COR-L47 (cell line): ENCODE measurements around the gene RPP21.

ENCODE experiments used
- DNase-seq: peaks from one replicate; lab custom pipeline; 2025; lab: John Stamatoyannopoulos, UW

RPP21 gene

GRCh38 chr6:30344868-30345671 is at the start of gene RPP21:
Gene RPP21, plus strand, starts transcription at chr6:30345156. Its CDS starts 16 bp downstream, at chr6:30345172.
- DNase-seq: peak; percentile 68

GRCh38 chr6:30295837-30296236 is 49.1 kb upstream of the RPP21 start:
- no peak for DNase-seq

GRCh38 chr6:30304002-30304401 is 41.0 kb upstream of the RPP21 start:
- DNase-seq: no peak

GRCh38 chr6:30311101-30311500 is 33.9 kb upstream of the RPP21 start:
- no peak for DNase-seq

- DNase-seq: no peak
Observed at GRCh38 chr6:30311671-30312070, 33.3 kb upstream of the RPP21 start.

GRCh38 chr6:30312266-30312665 is 32.7 kb upstream of the RPP21 start:
- no peak for DNase-seq

- no peak for DNase-seq
Observed at GRCh38 chr6:30312676-30313321, 32.2 kb upstream of the RPP21 start.

GRCh38 chr6:30315156-30315555 is 29.8 kb upstream of the RPP21 start:
- no peak for DNase-seq

- no peak for DNase-seq
Observed at GRCh38 chr6:30317913-30318589, 26.9 kb upstream of the RPP21 start.

- no peak for DNase-seq
Observed at GRCh38 chr6:30319146-30319835, 25.7 kb upstream of the RPP21 start.

- DNase-seq: no peak
Observed at GRCh38 chr6:30321692-30322388, 23.1 kb upstream of the RPP21 start.

- no peak for DNase-seq
Observed at GRCh38 chr6:30322527-30323501, 22.1 kb upstream of the RPP21 start.

- DNase-seq: no peak
Observed at GRCh38 chr6:30323806-30324205, 21.1 kb upstream of the RPP21 start.

- DNase-seq: peak; percentile 61
Observed at GRCh38 chr6:30325150-30325872, 19.6 kb upstream of the RPP21 start.

- peak; percentile 61 for DNase-seq
Observed at GRCh38 chr6:30325873-30326525, 19.0 kb upstream of the RPP21 start.

GRCh38 chr6:30326526-30327231 is 18.3 kb upstream of the RPP21 start, which contains the start of gene TRIM39:
Gene TRIM39, plus strand, starts transcription at chr6:30326927. Its CDS starts 2,391 bp downstream, at chr6:30329318.
- peak; percentile 75 for DNase-seq

- no peak for DNase-seq
Observed at GRCh38 chr6:30327232-30327746, 17.7 kb upstream of the RPP21 start.

- DNase-seq: no peak
Observed at GRCh38 chr6:30328397-30328796, 16.6 kb upstream of the RPP21 start.
